Parathyroid adenoma (tissue), 2 donors: Measurements from ENCODE around the gene CCER1.
A peak's percentile ranks its signal among the peaks of the same experiment; 100 is the strongest.

ENCODE experiments used
- H2AFZ ChIP-seq: fragments of 300-600 bp; sonication (generic); one replicate; pipeline ENCODE4 v1.7.0; 2017; ENCODE audit warnings: antibody characterized with exemption, mild to moderate bottlenecking
- H3K27ac ChIP-seq: fragments of 300-600 bp; sonication (generic); one replicate; pipeline ENCODE4 v1.7.0; 2017
- H3K27me3 ChIP-seq: fragments of 300-600 bp; sonication (generic); one replicate; pipeline ENCODE4 v1.7.0; 2017; ENCODE audit warnings: low read length; ENCODE audit not compliant: control insufficient read depth, insufficient read depth
- H3K36me3 ChIP-seq: fragments of 300-600 bp; sonication (generic); one replicate; pipeline ENCODE4 v1.7.0; 2017; ENCODE audit warnings: low read length; ENCODE audit not compliant: control insufficient read depth, insufficient read depth
- H3K4me1 ChIP-seq: fragments of 300-600 bp; sonication (generic); one replicate; pipeline ENCODE4 v1.7.0; 2017; ENCODE audit warnings: control low read depth
- H3K4me2 ChIP-seq: fragments of 300-600 bp; sonication (generic); one replicate; pipeline ENCODE4 v1.7.0; 2017; ENCODE audit warnings: low read length
- H3K4me3 ChIP-seq: fragments of 300-600 bp; sonication (generic); one replicate; pipeline ENCODE4 v1.7.0; 2017; ENCODE audit warnings: low read depth, low read length
- H3K79me2 ChIP-seq: fragments of 300-600 bp; sonication (generic); one replicate; pipeline ENCODE4 v1.7.0; 2017; ENCODE audit warnings: control low read depth
- H3K9ac ChIP-seq: fragments of 300-600 bp; sonication (generic); one replicate; pipeline ENCODE4 v1.7.0; 2017; ENCODE audit warnings: mild to moderate bottlenecking
- H3K9me3 ChIP-seq: fragments of 300-600 bp; sonication (generic); one replicate; pipeline ENCODE4 v1.7.0; 2017; ENCODE audit warnings: low read length; ENCODE audit not compliant: control insufficient read depth
- CTCF ChIP-seq: fragments of 300-600 bp; sonication (generic); IDR thresholded peaks from one replicate; pipeline ENCODE4 v1.7.0; 2017; ENCODE audit warnings: antibody characterized with exemption, mild to moderate bottlenecking
- donor health status: primary hyperparathyroidism.

The CCER1 gene

GRCh38 chr12:90915353-90915752 is 39.6 kb downstream of the CCER1 start:
- no peaks in the 10 kb centered on the region for H3K9me3 ChIP-seq
- H3K36me3 ChIP-seq, result no peaks in the 10 kb centered on the region
- no peak overlapping the region for H3K9ac ChIP-seq
- H3K27me3 ChIP-seq, result no peaks in the 10 kb centered on the region
- H3K4me3 ChIP-seq, result no peak overlapping the region
- H2AFZ ChIP-seq, result no peak overlapping the region
- H3K27ac ChIP-seq, result no peak overlapping the region
- no peak overlapping the region for H3K4me2 ChIP-seq
- no peaks in the 10 kb centered on the region for H3K79me2 ChIP-seq
- no peaks in the 10 kb centered on the region for H3K4me1 ChIP-seq
- TF ChIP-seq CTCF, result no peak

- Histone ChIP-seq H3K4me3 (no peak overlapping the region), H3K4me1 (no peaks in the 10 kb centered on the region), H3K27me3 (no peaks in the 10 kb centered on the region), H3K79me2 (no peaks in the 10 kb centered on the region), H3K4me2 (no peak overlapping the region), H3K27ac (no peak overlapping the region), H3K36me3 (no peaks in the 10 kb centered on the region), H2AFZ (no peak overlapping the region), H3K9me3 (no peaks in the 10 kb centered on the region), H3K9ac (no peak overlapping the region)
- TF ChIP-seq CTCF, result no peak
These were observed 44.0 kb downstream of the CCER1 start for GRCh38 chr12:90910958-90911357.

GRCh38 chr12:90909069-90909770 is 45.8 kb downstream of the CCER1 start:
- no peak overlapping the region for H3K9ac ChIP-seq
- no peaks in the 10 kb centered on the region for H3K79me2 ChIP-seq
- H3K36me3 ChIP-seq, result no peaks in the 10 kb centered on the region
- H3K4me2 ChIP-seq, result no peak overlapping the region
- no peak overlapping the region for H2AFZ ChIP-seq
- H3K27me3 ChIP-seq, result no peaks in the 10 kb centered on the region
- H3K4me3 ChIP-seq, result no peak overlapping the region
- peak; percentile 48 for TF ChIP-seq CTCF
- H3K9me3 ChIP-seq, result no peaks in the 10 kb centered on the region
- no peak overlapping the region for H3K27ac ChIP-seq
- H3K4me1 ChIP-seq, result no peaks in the 10 kb centered on the region

DNA sequence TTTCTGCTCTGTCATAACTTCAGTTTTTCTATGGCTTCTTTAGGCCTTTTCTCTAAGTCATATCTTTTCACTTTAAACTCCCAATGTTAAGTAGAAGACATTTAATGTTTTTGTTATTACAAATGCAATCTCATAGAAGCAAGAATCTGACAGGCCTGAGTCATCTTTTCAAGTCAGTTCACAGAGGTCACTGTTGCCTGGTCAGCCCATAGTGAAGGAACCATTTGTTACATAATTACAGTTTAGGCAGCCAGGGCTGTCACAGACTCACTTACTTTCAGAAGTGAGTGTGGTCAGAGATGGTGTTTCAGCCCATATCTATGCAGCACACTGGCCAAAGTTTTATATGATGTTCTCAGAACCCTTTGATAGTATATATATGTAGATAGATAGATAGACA is 46.5 kb downstream of the CCER1 start:
- no peak overlapping the region for H3K4me3 ChIP-seq
- no peaks in the 10 kb centered on the region for H3K79me2 ChIP-seq
- H3K36me3 ChIP-seq, result no peaks in the 10 kb centered on the region
- H3K9ac ChIP-seq, result no peak overlapping the region
- H3K27me3 ChIP-seq, result no peaks in the 10 kb centered on the region
- no peaks in the 10 kb centered on the region for H3K4me1 ChIP-seq
- no peak overlapping the region for H3K4me2 ChIP-seq
- H3K9me3 ChIP-seq, result no peaks in the 10 kb centered on the region
- TF ChIP-seq CTCF, result no peak
- H3K27ac ChIP-seq, result no peak overlapping the region
- H2AFZ ChIP-seq, result no peak overlapping the region
